GM23338 (cell line): ENCODE data around the gene PCDHGA7.

Source experiments
- CTCF ChIP-seq, 2 experiments: fragments of 200-600 bp in 1 of 2; sonication (generic) in 1 of 2; conservative IDR thresholded peaks; 2 replicates each; pipeline versions ENCODE4 v1.5.1 to v1.6.1; 2016 to 2017; ENCODE audit warnings: antibody characterized with exemption in 2 of 2, low read depth in 2 of 2, mild to moderate bottlenecking in 2 of 2, moderate library complexity in 1 of 2
- EZH2 ChIP-seq: fragments of 200-600 bp; sonication (generic); IDR thresholded peaks from one replicate; pipeline ENCODE4 v1.8.0; 2017; ENCODE audit warnings: antibody characterized with exemption, mild to moderate bottlenecking, low read depth; ENCODE audit not compliant: unreplicated experiment

DNA sequence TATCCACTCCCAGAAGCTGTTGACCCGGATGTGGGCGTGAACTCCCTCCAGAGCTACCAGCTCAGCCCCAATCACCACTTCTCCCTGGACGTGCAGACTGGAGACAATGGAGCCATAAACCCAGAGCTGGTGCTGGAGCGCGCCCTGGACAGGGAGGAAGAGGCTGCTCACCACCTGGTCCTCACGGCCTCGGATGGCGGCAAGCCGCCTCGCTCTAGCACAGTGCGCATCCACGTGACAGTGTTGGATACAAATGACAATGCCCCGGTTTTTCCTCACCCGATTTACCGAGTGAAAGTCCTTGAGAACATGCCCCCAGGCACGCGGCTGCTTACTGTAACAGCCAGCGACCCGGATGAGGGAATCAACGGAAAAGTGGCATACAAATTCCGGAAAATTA, 10.7 kb downstream of the PCDHGA7 start:
- TF ChIP-seq EZH2 (no peak), CTCF (conservative IDR thresholded peaks at IDR 0.05; ENCODE audit: low read depth in 2 of 2) (no peak)
